Heart left ventricle (tissue), 13 donors: ENCODE data around the gene ATRN.

Experiments
- CTCF ChIP-seq, 12 donors: fragments of 200-600 bp; sonication (generic) in 4 of 12; IDR thresholded peaks; one replicate each; pipeline versions ENCODE4 v1.5.0 to v1.8.0; 2018 to 2022; ENCODE audit warnings: antibody characterized with exemption in 12 of 12, mild to moderate bottlenecking in 5 of 12
- POLR2A ChIP-seq, 2 donors: fragments of 450-650 bp; IDR thresholded peaks; one replicate each; pipeline ENCODE4 v1.6.1; 2017; ENCODE audit warnings: antibody characterized with exemption in 2 of 2, mild to moderate bottlenecking in 2 of 2, moderate library complexity in 2 of 2
- donor health status: ischemic (EF 13 %, LVEDD 7.1; RV severe dilation, severe dysfunction).
- donor health status: DM: no; HTN: yes; CAD: no.
- donor health status: DM: no; HTN: no; CAD: no.
- donor health status: ischemic (EF 25% LVEDD 6.9; RV normal size, moderate dysfunction).
- donor health status: ischemic (EF 25% LVEDD 5.7; RV mildly dilated, moderate dysfunction).
- donor health status: ischemic (EF 35%, LVEDD 5.7; RV mildly dilated, moderate dysfunction).
- donor health status: nonischemic (EF 11% LVEDD 7.7; RV severe dilation, severe dysfunction).
- donor health status: DM: yes; HTN: yes; CAD: no.
- donor health status: PGD.
- donor health status: ischemic (EF 29% LVEDD 5.4; RV normal size, mild dysfunction).
- donor health status: nonischemic (EF 23%, LVEDD 6.1; RV moderate dilation, normal function).

DNA sequence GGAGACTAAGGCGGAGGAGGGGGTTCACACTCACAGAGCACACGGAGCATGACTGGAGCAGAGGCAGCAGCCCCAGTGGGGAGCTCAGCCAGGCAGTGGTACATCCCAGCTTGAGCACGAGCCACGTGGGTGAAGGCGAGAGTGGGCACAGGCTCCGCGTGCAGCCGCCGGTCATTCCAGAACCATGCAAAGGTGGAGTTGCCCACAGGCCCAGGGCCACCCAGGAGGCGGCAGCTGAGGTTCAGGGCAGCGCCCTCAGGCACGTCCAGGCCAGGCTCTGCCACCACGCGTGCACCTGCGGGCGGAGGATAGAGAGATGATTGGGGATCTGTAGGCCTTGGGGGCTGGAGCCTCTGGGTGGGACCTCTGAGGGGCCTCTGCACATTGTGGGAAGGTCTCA is 220.5 kb downstream of the ATRN start:
- no peak for TF ChIP-seq POLR2A (IDR thresholded peaks at IDR 0.05)
- no peak for TF ChIP-seq CTCF (IDR thresholded peaks at IDR 0.05)
